Upper lobe of right lung (tissue), 1 donor: ENCODE data around the gene ZNF324. TPM values are rescaled to one million over a fixed set of nuclear protein-coding genes. Genes with fewer than 3 reads are reported as not detected.

Experiments
- ATAC-seq: fragments of 200-7000 bp; cut with Tn5 transposase; one replicate; pipeline ENCODE4 v1.9.1; 2020; ENCODE audit warnings: mild to moderate bottlenecking, moderate library complexity
- DNase-seq: peaks from one replicate; pipeline ENCODE4 v3.0.0-alpha.2; 2020
- H3K27ac ChIP-seq: fragments of 200-600 bp; one replicate; pipeline ENCODE4 v1.8.0; 2022
- H3K27me3 ChIP-seq: fragments of 200-600 bp; one replicate; pipeline ENCODE4 v1.8.0; 2022; ENCODE audit warnings: mild to moderate bottlenecking
- H3K36me3 ChIP-seq: fragments of 200-600 bp; one replicate; pipeline ENCODE4 v1.8.0; 2022
- H3K4me1 ChIP-seq: fragments of 200-600 bp; one replicate; pipeline ENCODE4 v1.8.0; 2022
- H3K4me3 ChIP-seq: fragments of 200-600 bp; one replicate; pipeline ENCODE4 v1.8.0; 2022; ENCODE audit warnings: mild to moderate bottlenecking
- H3K9me3 ChIP-seq: fragments of 200-600 bp; one replicate; pipeline ENCODE4 v1.8.0; 2022
- CTCF ChIP-seq: fragments of 200-600 bp; IDR thresholded peaks from one replicate; pipeline ENCODE4 v1.8.0; 2022; ENCODE audit warnings: antibody characterized with exemption
- intact Hi-C: fragments of 100-400 bp; cut with DNase I; formaldehyde crosslinking; loops from one replicate; pipeline ENCODE4 v1.11.0; 2022
- total RNA-seq: library from RNA; stranded (reverse); fragmentation: NEBNext Ultra II Directional; extraction: Animal tissue kit (Norgen Biotek cat#: 25700); gene quantifications from one replicate; pipeline ENCODE4 v1.2.1, GENCODE V29; 2021
- donor health status: DM: no; HTN: yes; CAD: no; lungs with severe emphysema.

The ZNF324 gene
- total RNA-seq, 1 donor from 2014 or later = 11.7 TPM

- H3K9me3 ChIP-seq = no peaks in the 10 kb centered on the region
- TF ChIP-seq CTCF = no peak
- no peak for DNase-seq
Measured at GRCh38 chr19:58516964-58517833, 50.3 kb downstream of the ZNF324 start.

GRCh38 chr19:58518256-58519086 lies 51.6 kb downstream of the ZNF324 start:
- intact Hi-C loops = no loop called here
- H3K36me3 ChIP-seq = peaks cover 20% of the 10 kb centered on the region
- no peaks in the 10 kb centered on the region for H3K27me3 ChIP-seq
- no peak for ATAC-seq
- no peaks in the 10 kb centered on the region for H3K9me3 ChIP-seq
- peak overlapping the region; percentile 71 for H3K4me3 ChIP-seq
- H3K27ac ChIP-seq = peak overlapping the region; percentile 91
- DNase-seq = no peak
- H3K4me1 ChIP-seq = peaks cover 27% of the 10 kb centered on the region
- no peak for TF ChIP-seq CTCF

More at GRCh38 chr19:58516964-58517833, 50.3 kb downstream of the ZNF324 start:
- H3K27me3 ChIP-seq = no peaks in the 10 kb centered on the region
- peaks cover 30% of the 10 kb centered on the region for H3K4me1 ChIP-seq
- no peak for ATAC-seq
- no peak overlapping the region for H3K27ac ChIP-seq
- intact Hi-C loops = no loop called here
- H3K36me3 ChIP-seq = peaks cover 20% of the 10 kb centered on the region
- no peak overlapping the region for H3K4me3 ChIP-seq

GRCh38 chr19:58519087-58519354 lies 52.1 kb downstream of the ZNF324 start:
- H3K36me3 ChIP-seq = peaks cover 20% of the 10 kb centered on the region
- H3K27ac ChIP-seq = peak overlapping the region; percentile 91
- H3K9me3 ChIP-seq = no peaks in the 10 kb centered on the region
- no peaks in the 10 kb centered on the region for H3K27me3 ChIP-seq
- DNase-seq (peak; percentile 83), ATAC-seq (peak; percentile 51)
- intact Hi-C loops = no loop called here
- peak; percentile 58 for TF ChIP-seq CTCF
- peaks cover 22% of the 10 kb centered on the region for H3K4me1 ChIP-seq
- peak overlapping the region; percentile 71 for H3K4me3 ChIP-seq

- peak; percentile 46 for TF ChIP-seq CTCF
- H3K9me3 ChIP-seq = no peaks in the 10 kb centered on the region
- DNase-seq = peak; percentile 95
- ATAC-seq = peak; percentile 87
- intact Hi-C loops = no loop called here
- H3K36me3 ChIP-seq = peaks cover 20% of the 10 kb centered on the region
- no peaks in the 10 kb centered on the region for H3K27me3 ChIP-seq
- H3K4me3 ChIP-seq = peak within 1 kb of the TSS; percentile 71
- H3K27ac ChIP-seq = peak within 1 kb of the TSS; percentile 91
- peaks cover 18% of the 10 kb centered on the region for H3K4me1 ChIP-seq
Measured at GRCh38 chr19:58519355-58520256, 52.7 kb downstream of the ZNF324 start, which contains the start of gene ZBTB45. ZBTB45 (minus strand) TSS chr19:58519810; CDS start chr19:58517673, 2,137 bp downstream.

GRCh38 chr19:58520257-58520599 lies 53.3 kb downstream of the ZNF324 start:
- peak overlapping the region; percentile 91 for H3K27ac ChIP-seq
- DNase-seq = no peak
- no peak for ATAC-seq
- intact Hi-C loops = no loop called here
- H3K36me3 ChIP-seq = peaks cover 20% of the 10 kb centered on the region
- H3K9me3 ChIP-seq = no peaks in the 10 kb centered on the region
- TF ChIP-seq CTCF = no peak
- peak overlapping the region; percentile 71 for H3K4me3 ChIP-seq
- H3K4me1 ChIP-seq = peaks cover 15% of the 10 kb centered on the region
- H3K27me3 ChIP-seq = no peaks in the 10 kb centered on the region
